HL-60 (cell line): ENCODE measurements around the gene RSPH6A.

Experiments
- POLR2AphosphoS5 ChIP-seq: IDR thresholded peaks from 2 replicates; pipeline ENCODE4 v1.6.1; 2012; ENCODE audit warnings: low read depth
- SPI1 ChIP-seq: IDR thresholded peaks from 2 replicates; pipeline ENCODE4 v1.6.1; 2012; ENCODE audit warnings: low read depth, mild to moderate bottlenecking, borderline replicate concordance
- TF ChIP-seq, protein P1 (sequence below): IDR thresholded peaks from one replicate; pipeline ENCODE4 v1.5.1; 2011; ENCODE audit warnings: low read length, control low read depth, inconsistent platforms; ENCODE audit not compliant: insufficient read depth
- TF ChIP-seq, protein P2 (sequence below): IDR thresholded peaks from 2 replicates; pipeline ENCODE4 v1.6.1; 2012; ENCODE audit warnings: low read depth; ENCODE audit not compliant: insufficient replicate concordance

DNA sequence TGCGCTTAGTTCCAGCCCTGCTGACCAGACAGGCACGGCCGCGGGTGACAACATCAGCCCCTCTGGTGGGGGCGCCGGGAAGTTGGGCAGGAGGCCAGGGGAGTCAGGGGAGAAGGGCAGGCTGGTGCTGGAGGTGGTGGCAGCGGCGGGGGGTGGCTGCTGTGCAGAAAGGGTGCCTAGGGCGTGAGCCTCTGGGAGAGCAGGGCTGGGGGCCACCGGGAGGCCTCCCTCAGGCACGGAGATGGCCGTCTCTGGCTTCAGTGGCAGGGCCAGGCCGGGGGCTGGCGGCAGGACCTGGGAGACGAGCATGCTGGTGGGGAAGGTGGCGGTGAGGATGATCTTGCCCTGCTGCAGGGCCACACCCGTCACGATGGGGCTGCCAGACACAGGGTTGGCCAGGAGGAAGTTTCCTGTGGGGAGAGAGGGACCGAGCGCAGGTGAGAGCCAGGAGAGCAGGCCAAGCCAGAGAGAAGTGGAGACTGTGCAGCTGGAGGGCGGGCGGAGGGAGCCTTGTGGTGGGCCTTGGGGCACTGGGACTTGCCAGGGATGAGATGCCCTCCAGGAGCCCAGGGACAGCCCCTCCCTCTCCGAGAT is 49.3 kb downstream of the RSPH6A start:
- TF ChIP-seq, protein P1, sequence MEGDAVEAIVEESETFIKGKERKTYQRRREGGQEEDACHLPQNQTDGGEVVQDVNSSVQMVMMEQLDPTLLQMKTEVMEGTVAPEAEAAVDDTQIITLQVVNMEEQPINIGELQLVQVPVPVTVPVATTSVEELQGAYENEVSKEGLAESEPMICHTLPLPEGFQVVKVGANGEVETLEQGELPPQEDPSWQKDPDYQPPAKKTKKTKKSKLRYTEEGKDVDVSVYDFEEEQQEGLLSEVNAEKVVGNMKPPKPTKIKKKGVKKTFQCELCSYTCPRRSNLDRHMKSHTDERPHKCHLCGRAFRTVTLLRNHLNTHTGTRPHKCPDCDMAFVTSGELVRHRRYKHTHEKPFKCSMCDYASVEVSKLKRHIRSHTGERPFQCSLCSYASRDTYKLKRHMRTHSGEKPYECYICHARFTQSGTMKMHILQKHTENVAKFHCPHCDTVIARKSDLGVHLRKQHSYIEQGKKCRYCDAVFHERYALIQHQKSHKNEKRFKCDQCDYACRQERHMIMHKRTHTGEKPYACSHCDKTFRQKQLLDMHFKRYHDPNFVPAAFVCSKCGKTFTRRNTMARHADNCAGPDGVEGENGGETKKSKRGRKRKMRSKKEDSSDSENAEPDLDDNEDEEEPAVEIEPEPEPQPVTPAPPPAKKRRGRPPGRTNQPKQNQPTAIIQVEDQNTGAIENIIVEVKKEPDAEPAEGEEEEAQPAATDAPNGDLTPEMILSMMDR, result no peak
- TF ChIP-seq, protein P2, sequence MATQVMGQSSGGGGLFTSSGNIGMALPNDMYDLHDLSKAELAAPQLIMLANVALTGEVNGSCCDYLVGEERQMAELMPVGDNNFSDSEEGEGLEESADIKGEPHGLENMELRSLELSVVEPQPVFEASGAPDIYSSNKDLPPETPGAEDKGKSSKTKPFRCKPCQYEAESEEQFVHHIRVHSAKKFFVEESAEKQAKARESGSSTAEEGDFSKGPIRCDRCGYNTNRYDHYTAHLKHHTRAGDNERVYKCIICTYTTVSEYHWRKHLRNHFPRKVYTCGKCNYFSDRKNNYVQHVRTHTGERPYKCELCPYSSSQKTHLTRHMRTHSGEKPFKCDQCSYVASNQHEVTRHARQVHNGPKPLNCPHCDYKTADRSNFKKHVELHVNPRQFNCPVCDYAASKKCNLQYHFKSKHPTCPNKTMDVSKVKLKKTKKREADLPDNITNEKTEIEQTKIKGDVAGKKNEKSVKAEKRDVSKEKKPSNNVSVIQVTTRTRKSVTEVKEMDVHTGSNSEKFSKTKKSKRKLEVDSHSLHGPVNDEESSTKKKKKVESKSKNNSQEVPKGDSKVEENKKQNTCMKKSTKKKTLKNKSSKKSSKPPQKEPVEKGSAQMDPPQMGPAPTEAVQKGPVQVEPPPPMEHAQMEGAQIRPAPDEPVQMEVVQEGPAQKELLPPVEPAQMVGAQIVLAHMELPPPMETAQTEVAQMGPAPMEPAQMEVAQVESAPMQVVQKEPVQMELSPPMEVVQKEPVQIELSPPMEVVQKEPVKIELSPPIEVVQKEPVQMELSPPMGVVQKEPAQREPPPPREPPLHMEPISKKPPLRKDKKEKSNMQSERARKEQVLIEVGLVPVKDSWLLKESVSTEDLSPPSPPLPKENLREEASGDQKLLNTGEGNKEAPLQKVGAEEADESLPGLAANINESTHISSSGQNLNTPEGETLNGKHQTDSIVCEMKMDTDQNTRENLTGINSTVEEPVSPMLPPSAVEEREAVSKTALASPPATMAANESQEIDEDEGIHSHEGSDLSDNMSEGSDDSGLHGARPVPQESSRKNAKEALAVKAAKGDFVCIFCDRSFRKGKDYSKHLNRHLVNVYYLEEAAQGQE, result no peak
- TF ChIP-seq POLR2AphosphoS5 (no peak), SPI1 (no peak)
